Measurements from ENCODE around the gene NR2C2.

NR2C2 gene

DNA sequence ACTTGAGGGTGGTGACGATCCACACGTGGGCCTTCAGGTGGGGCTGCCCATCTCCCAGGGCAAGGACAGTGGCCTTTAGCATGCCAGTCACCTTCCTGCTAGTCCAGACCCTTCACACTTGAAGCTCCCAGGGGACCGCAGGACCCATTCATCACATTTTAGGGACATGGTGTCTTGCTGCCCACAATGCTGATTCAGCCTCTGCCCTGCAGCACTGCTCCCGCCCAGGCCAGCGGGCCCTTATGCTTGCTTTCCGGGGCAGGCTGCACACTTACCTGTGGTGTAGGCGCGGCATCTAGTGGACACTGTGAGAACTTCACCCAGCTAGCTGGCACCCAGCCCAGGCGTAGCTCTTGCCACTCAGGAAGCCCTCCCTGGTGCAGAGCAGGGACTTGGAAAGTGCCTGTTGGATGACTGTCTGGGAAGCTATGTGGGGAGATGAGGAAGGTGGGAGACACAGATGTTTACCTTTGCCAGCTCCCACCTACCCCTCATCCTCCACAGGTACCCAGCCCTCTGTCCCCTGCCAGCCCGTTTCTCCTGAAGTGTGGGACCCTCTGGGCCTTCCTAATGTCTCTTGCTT lies 26.3 kb upstream of the NR2C2 start:
- peak; percentile 79 for DNase-seq (ENCODE audit: low read depth, low spot score)

GRCh38 chr3:14921811-14922705 lies 25.3 kb upstream of the NR2C2 start:
- no peak for DNase-seq (ENCODE audit: low read depth, low spot score)

- no peak for DNase-seq (ENCODE audit: low read depth, low spot score)
These were observed 24.5 kb upstream of the NR2C2 start for GRCh38 chr3:14922863-14923262.

- no peak for DNase-seq (ENCODE audit: low read depth, low spot score)
These were observed 23.9 kb upstream of the NR2C2 start for GRCh38 chr3:14923476-14923875.

- no peak for DNase-seq (ENCODE audit: low read depth, low spot score)
These were observed 21.4 kb upstream of the NR2C2 start for GRCh38 chr3:14925729-14926591.

DNA sequence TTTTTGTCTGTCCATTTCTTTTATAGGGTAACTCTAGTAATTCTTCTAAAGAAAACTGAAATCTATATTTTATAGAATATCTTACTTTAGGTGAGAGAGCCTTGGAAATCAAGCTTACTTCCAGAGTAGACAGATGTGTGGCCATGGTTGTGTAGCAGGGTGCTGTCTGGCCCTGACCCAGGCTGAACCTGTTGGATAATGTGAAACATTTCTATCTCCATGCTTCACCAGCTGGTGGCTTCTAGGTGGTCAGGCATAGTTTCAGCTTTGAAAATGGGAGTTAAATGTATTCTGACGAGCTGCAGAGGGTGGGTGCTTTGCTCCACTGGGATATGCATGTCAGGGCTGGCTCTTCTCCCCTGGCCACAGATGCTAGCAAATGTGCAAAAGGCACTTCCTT lies 20.8 kb upstream of the NR2C2 start:
- DNase-seq (ENCODE audit: low read depth, low spot score) = no peak

DNA sequence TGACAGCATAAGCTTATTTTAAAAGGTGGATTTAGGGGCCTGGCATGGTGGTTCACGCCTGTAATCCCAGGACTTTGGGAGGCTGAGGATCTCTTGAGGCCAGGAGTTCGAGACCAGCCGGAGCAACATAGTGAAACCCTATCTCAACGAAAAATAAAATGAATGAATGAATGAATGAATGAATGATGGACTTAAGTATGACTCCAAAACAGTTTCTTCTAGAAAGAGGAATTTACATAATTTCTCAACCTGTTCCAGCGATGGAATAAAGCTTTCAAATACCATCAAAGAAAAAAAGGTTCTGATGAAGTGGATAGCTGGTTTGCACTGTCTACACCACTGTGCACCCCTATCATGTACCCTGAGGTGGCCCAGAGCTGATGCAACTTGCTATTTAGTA lies 20.1 kb upstream of the NR2C2 start:
- no peak for DNase-seq (ENCODE audit: low read depth, low spot score)

DNA sequence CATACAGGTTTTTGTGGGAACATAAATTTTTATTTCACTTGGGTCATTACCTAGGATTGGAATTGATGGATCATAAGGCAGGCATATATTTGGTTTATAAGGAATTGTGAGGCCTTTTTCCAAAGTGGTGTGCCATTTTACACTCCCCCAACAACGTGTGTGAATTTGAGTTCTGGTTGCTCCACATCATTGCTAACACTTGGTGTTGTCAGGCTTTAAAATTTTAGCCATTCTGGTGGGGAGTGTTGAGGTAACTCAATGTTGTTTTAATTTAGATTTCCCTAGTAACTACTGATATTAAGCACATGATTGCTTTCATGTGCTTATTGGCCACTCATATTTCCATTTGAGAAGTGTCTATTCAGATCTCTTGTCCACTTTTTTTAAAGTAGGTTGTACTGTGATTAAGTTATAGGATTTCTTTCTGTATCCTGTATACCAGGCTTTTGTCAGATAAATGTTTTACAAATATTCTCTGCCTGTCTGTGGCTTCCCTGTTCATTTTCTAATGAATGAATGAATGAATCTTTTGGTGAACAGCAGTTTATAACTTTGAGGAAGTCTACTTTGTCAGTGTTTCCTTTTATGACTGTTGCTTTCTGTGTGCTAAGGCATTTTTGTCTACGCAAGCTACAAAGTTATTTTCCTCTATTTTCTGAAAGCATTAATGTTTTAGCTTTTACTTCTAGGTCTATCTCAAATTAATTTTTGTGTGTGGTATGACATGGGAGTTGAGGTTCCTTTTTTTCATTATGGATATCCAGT lies 17.9 kb upstream of the NR2C2 start:
- no peak for DNase-seq (ENCODE audit: low read depth, low spot score)

DNA sequence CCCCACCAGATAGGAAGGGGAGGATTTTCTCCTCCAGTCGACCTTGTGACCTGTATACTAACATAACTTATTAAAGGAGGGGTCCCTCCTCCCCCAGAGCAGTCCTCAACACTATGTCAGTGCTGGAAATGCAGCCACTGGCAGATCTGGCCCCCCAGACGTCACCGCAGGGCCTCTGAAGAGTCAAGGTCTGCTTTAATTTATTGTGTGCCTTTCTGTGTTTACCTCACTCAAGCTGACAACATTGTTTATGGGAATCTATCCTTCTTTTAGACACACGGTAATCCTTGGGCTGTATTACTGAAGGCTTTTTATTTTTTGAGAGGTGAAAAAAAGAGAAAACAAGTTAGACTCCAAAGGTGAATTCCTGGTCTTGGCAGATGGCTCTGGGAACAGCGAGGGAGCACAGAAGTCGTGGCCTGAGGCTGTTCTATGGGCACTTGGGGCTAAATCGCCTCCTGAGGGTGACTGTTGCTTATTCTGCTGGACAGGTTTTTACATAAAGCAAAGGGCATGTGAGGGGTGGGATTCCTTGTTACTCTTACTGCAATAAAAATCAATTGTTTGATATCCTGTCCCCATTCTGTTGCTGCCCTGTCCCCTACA lies 13.5 kb upstream of the NR2C2 start:
- no peak for DNase-seq (ENCODE audit: low read depth, low spot score)

DNA sequence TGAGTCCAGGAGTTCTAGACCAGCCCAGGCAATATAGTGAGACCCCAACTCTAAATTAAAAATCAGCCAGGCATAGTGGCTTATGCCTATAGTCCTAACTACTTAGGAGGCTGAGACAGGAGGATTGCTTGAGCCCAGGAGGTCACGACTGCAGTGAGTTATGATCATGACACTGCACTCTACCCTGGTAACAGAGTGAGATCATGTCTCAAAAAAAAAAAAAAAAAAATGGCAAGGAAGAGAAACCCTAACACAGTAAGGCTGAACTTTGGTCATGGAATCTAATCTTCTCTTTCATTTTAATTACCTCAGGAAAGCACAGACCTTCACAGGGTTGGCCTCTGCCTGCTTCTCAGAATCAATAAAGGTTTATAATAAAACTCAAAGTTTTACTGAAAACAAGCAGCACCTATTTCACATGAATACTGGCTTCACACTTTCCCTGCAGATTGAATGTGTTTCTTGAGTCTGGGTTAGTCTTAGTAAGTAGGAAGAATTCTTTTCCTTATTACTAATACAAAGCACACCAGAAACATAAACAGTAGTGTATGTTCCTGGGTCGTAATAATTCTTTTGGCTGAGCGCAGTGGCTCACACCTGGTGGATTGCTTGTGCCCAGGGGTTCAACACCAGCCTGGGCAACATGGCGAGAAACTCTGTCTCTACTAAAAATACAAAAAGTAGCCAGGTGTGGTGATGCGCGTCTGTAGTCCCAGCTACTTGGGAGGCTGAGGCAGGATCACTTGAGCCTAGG lies 11.6 kb upstream of the NR2C2 start:
- no peak for DNase-seq (ENCODE audit: low read depth, low spot score)

DNA sequence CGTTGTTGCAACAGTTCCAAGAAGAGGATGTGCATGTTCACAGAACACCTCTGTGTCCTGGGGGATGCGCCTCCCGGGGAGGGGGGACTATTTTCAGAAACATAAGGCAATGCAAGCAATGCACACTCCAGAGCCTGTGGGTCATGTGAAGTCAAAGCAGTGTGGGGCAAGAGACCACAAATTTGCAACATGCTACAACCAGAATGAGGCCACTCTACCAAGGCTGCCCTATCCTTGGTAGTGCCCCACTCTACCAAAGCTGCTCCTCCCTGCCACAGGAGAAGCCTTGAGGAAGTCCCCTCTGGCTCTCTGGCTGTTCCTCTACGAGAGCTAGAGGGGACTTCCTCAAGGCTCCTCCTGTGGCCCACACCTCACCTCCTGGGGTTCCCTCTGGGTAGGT lies 8.4 kb upstream of the NR2C2 start:
- no peak for DNase-seq (ENCODE audit: low read depth, low spot score)

- DNase-seq (ENCODE audit: low read depth, low spot score) = no peak
These were observed 5.5 kb upstream of the NR2C2 start for GRCh38 chr3:14941871-14942270.

GRCh38 chr3:14943042-14943441 lies 4.3 kb upstream of the NR2C2 start:
- no peak for DNase-seq (ENCODE audit: low read depth, low spot score)

DNA sequence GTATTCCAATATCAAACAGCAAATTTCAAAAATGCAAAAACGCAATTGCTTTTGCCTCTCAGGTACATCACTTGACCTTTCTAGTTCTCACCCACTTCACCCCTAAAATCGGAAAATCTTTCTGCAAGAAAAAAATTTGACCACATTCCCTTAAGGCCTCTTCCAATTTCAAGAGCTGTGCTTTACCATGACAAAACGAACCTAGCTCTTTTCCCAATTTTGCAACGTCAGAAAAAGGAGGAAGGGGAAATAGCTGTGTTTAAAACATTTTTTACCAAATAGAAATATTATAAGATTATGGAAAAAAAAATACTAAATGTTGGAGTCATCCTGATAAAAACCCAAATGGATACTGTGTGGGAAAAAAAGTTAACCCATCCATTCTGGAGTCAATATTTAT lies 1.1 kb upstream of the NR2C2 start:
- no peak for DNase-seq (ENCODE audit: low read depth, low spot score)

DNA sequence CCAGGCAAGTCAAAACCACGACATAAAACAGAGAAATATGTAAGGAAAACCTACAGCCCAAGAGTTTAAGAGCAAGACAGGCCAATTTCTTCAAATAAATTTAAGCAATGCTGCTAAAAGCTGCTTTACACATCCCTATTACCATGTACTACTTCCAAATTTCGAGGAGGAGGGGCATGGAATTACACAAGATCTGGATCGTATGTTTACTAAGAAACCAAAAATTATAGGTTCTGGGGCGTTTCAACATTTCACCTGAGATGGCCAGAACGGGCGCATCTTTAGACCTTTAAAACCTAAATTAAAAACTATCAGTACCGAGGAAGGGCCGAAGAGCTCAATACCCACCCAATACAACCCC lies 664 bp upstream of the NR2C2 start:
- DNase-seq (ENCODE audit: low read depth, low spot score) = no peak

GRCh38 chr3:14947886-14948608 lies 664 bp downstream of the NR2C2 start:
- DNase-seq (ENCODE audit: low read depth, low spot score) = peak; percentile 91

- DNase-seq (ENCODE audit: low read depth, low spot score) = no peak
These were observed 1.2 kb downstream of the NR2C2 start for GRCh38 chr3:14948609-14949038.

- no peak for DNase-seq (ENCODE audit: low read depth, low spot score)
These were observed 1.7 kb downstream of the NR2C2 start for GRCh38 chr3:14949126-14949525.

- DNase-seq (ENCODE audit: low read depth, low spot score) = no peak
These were observed 2.9 kb downstream of the NR2C2 start for GRCh38 chr3:14950274-14950673.

- no peak for DNase-seq (ENCODE audit: low read depth, low spot score)
These were observed 9.8 kb downstream of the NR2C2 start for GRCh38 chr3:14957153-14957552.
